Upper lobe of right lung (tissue), 1 donor: ENCODE results near the gene CGB2. TPM values are rescaled to one million over a fixed set of nuclear protein-coding genes. Genes with fewer than 3 reads are reported as not detected.
"Not testable (repeated sequence)": the region's sequence is repeated elsewhere in the genome, so short reads cannot be mapped to it uniquely, and the experiment has no call there.

ENCODE experiments used
- ATAC-seq: fragments of 200-7000 bp; cut with Tn5 transposase; one replicate; pipeline ENCODE4 v1.9.1; 2020; ENCODE audit warnings: mild to moderate bottlenecking, moderate library complexity
- DNase-seq: peaks from one replicate; pipeline ENCODE4 v3.0.0-alpha.2; 2020
- H3K27ac ChIP-seq: fragments of 200-600 bp; one replicate; pipeline ENCODE4 v1.8.0; 2022
- H3K27me3 ChIP-seq: fragments of 200-600 bp; one replicate; pipeline ENCODE4 v1.8.0; 2022; ENCODE audit warnings: mild to moderate bottlenecking
- H3K36me3 ChIP-seq: fragments of 200-600 bp; one replicate; pipeline ENCODE4 v1.8.0; 2022
- H3K4me1 ChIP-seq: fragments of 200-600 bp; one replicate; pipeline ENCODE4 v1.8.0; 2022
- H3K4me3 ChIP-seq: fragments of 200-600 bp; one replicate; pipeline ENCODE4 v1.8.0; 2022; ENCODE audit warnings: mild to moderate bottlenecking
- H3K9me3 ChIP-seq: fragments of 200-600 bp; one replicate; pipeline ENCODE4 v1.8.0; 2022
- CTCF ChIP-seq: fragments of 200-600 bp; IDR thresholded peaks from one replicate; pipeline ENCODE4 v1.8.0; 2022; ENCODE audit warnings: antibody characterized with exemption
- intact Hi-C: fragments of 100-400 bp; cut with DNase I; formaldehyde crosslinking; loops from one replicate; pipeline ENCODE4 v1.11.0; 2022
- long read RNA-seq: library from polyadenylated mRNA; unstranded; transcript quantifications from one replicate; pipeline ENCODE4 v2.0.0, GENCODE V29; 2021
- total RNA-seq: library from RNA; stranded (reverse); fragmentation: NEBNext Ultra II Directional; extraction: Animal tissue kit (Norgen Biotek cat#: 25700); gene quantifications from one replicate; pipeline ENCODE4 v1.2.1, GENCODE V29; 2021
- donor health status: DM: no; HTN: yes; CAD: no; lungs with severe emphysema.

CGB2 gene
- total RNA-seq = not detected
- long read RNA-seq = 0 reads

DNA sequence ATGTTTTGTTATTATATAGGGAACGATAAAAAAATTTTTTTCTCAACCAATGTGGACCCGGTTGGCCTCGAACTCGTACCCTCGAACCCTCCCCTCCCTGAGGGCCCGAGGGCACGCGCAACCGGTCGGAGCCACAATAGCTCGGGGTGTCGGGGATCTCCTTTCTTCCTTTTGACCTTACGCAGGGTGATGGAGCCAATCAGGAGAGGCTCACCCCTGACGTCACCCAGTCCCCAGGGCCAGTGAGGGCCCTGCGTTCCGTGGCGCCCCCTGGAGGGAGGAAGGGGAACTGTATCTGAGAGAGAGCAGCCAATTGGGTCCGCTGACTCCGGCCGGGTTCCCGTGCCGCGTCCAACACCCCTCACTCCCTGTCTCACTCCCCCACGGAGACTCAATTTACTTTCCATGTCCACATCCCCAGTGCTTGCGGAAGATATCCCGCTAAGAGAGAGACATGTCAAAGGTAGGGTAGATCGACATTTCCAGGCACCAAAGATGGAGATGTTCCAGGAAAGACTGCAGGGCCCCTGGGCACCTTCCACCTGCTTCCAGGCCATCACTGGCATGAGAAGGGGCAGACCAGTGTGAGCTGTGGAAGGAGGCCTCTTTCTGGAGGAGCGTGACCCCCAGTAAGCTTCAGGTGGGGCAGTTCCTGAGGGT lies at the start of gene CGB2:
TSS of gene CGB2 (plus strand) at position 249 of the 660 bp plus-strand sequence. CDS start at position 455, 206 bp downstream.
- H3K27ac ChIP-seq, H3K4me3 ChIP-seq, intact Hi-C loops, H3K27me3 ChIP-seq, DNase-seq, H3K36me3 ChIP-seq, H3K4me1 ChIP-seq, H3K9me3 ChIP-seq: not testable (repeated sequence)
- peak; percentile 35 for TF ChIP-seq CTCF
- peak; percentile 29 for ATAC-seq

GRCh38 chr19:48982280-48982679 lies 49.4 kb upstream of the CGB2 start:
- no peak overlapping the region for H3K4me3 ChIP-seq
- no peaks in the 10 kb centered on the region for H3K27me3 ChIP-seq
- ATAC-seq (no peak), DNase-seq (no peak)
- no peaks in the 10 kb centered on the region for H3K4me1 ChIP-seq
- intact Hi-C loops = no loop called here
- H3K9me3 ChIP-seq = no peaks in the 10 kb centered on the region
- no peak for TF ChIP-seq CTCF
- peaks cover 69% of the 10 kb centered on the region for H3K36me3 ChIP-seq
- no peak overlapping the region for H3K27ac ChIP-seq

DNA sequence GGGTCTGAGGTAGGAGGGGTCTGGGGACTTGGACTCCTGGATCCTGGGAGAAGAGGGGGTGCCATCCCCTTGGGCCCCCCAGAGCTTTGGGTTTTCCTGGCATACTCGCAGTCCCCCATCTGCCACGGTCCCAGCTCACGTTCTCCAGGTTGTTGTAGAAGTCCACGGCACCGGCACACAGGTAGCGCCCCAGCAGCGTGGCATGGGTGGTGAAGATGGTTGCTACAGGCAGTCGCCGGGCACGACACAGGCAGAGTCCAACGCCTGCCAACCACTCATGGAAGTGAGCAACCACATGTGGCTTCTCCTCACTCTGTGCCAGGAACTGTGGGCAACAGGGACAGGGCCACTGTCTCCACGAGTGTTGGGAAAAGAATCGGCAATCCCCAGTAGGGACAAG lies 46.0 kb upstream of the CGB2 start:
- ATAC-seq (no peak), DNase-seq (no peak)
- Histone ChIP-seq H3K4me1 (no peaks in the 10 kb centered on the region), H3K36me3 (peaks cover 69% of the 10 kb centered on the region), H3K4me3 (no peak overlapping the region), H3K27me3 (no peaks in the 10 kb centered on the region), H3K9me3 (no peaks in the 10 kb centered on the region), H3K27ac (no peak overlapping the region)
- intact Hi-C loops = no loop called here
- TF ChIP-seq CTCF = no peak

GRCh38 chr19:48986211-48986610 lies 45.5 kb upstream of the CGB2 start:
- intact Hi-C loops = no loop called here
- peaks cover 3% of the 10 kb centered on the region for H3K4me1 ChIP-seq
- DNase-seq (no peak), ATAC-seq (no peak)
- no peak overlapping the region for H3K4me3 ChIP-seq
- H3K9me3 ChIP-seq = no peaks in the 10 kb centered on the region
- no peaks in the 10 kb centered on the region for H3K27me3 ChIP-seq
- peaks cover 64% of the 10 kb centered on the region for H3K36me3 ChIP-seq
- no peak for TF ChIP-seq CTCF
- no peak overlapping the region for H3K27ac ChIP-seq

- intact Hi-C loops = no loop called here
- peaks cover 12% of the 10 kb centered on the region for H3K4me1 ChIP-seq
- H3K9me3 ChIP-seq = no peaks in the 10 kb centered on the region
- peaks cover 54% of the 10 kb centered on the region for H3K36me3 ChIP-seq
- DNase-seq = no peak
- no peak for ATAC-seq
- no peak for TF ChIP-seq CTCF
- no peaks in the 10 kb centered on the region for H3K27me3 ChIP-seq
- H3K4me3 ChIP-seq = no peak overlapping the region
- no peak overlapping the region for H3K27ac ChIP-seq
Measured at GRCh38 chr19:48987323-48987722, 44.4 kb upstream of the CGB2 start.

- H3K4me3 ChIP-seq = no peak overlapping the region
- H3K4me1 ChIP-seq = peaks cover 12% of the 10 kb centered on the region
- intact Hi-C loops = no loop called here
- no peaks in the 10 kb centered on the region for H3K27me3 ChIP-seq
- H3K36me3 ChIP-seq = peaks cover 44% of the 10 kb centered on the region
- DNase-seq = no peak
- ATAC-seq = no peak
- TF ChIP-seq CTCF = no peak
- no peaks in the 10 kb centered on the region for H3K9me3 ChIP-seq
- no peak overlapping the region for H3K27ac ChIP-seq
Measured at GRCh38 chr19:48988286-48988685, 43.4 kb upstream of the CGB2 start.
